Caki2 (cell line): Measurements from ENCODE around the gene OTX1. TPM values are rescaled to one million over a fixed set of nuclear protein-coding genes. Genes with fewer than 3 reads are reported as not detected.
"Not testable (repeated sequence)": the region's sequence is repeated elsewhere in the genome, so short reads cannot be mapped to it uniquely, and the experiment has no call there.

ENCODE experiments used
- DNase-seq: peaks from one replicate; pipeline ENCODE4 v3.0.0-alpha.2; 2015; ENCODE audit warnings: low read depth
- in situ Hi-C: cut with HindIII; loops from 2 replicates; pipeline ENCODE4 v1.10.0; 2016; ENCODE audit warnings: low sequenced_read_pairs, low pct_unique_long_range_greater_than_20kb, mixed read lengths
- total RNA-seq: library from RNA; depleted of rRNA; stranded (reverse); fragments of >200 nt; shearing (Covaris generic); gene quantifications from 2 replicates; pipeline ENCODE4 v1.2.3, GENCODE V29; 2014; ENCODE audit warnings: low replicate concordance; rRNA removed

OTX1 gene
- total RNA-seq: not detected in 2 replicates

DNA sequence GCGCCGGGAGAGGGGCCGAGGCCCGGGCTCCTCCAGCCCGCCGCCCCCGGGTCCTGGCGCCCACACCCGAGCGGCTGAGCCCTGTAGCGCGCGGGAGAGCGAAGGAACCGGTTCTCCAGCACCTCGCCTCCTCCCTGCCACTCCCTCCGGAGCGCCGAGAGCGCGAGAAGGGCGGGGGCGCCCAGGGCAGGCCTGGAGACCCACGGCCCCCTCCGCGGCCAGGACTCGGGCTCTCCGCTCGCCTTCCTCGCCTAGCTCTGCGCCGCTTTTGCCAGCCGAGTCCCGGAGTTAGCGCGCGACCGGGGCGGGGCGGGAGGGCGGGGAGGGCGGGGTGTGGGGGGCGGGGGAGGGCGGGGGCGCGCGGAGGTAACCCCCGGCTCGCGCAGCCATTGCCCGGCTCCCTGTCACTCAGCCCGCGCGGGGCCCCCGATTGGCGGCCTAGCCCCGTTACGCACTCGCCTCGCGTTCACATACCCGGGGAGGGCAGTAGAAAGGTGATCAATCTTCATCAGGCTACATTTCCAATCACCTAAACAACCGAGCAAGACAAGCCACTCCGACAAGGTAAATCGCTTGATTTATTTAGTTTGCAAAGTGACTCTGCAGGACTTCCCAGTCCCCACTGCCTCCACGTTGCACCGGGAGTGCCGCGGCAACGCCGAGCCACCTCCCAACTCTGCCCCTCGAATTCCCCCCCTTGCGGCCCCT is at the start of gene OTX1:
Gene OTX1 (plus strand): TSS at position 497 of the 708 bp plus-strand sequence. CDS start 2,161 bp downstream, outside the sequence.
- DNase-seq: peak; percentile 78
- in situ Hi-C loops: no loop called here

DNA sequence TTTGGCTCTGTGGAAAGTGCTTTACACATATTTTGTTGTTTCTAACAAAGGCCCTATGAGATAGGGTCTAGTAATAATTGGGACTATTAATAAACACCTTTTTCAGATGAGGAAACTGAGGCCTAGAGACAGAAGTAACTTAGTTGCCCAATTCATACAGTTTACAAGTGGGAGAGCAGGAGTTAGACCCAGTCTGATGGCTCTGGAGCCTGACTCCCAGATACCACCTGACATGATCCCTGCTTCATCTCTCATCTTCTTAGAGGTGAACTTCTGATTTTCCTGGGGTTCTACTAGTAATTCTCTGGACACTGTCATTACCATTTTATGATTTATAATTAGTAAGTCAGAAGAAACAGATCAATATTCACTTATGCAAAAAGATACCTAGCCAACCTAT is 49.1 kb upstream of the OTX1 start:
- in situ Hi-C loops: no loop called here

GRCh38 chr2:63003351-63003750 is 47.3 kb upstream of the OTX1 start:
- DNase-seq: no peak
- in situ Hi-C loops: no loop called here

More for the DNA sequence above, 49.1 kb upstream of the OTX1 start:
- DNase-seq: no peak

- DNase-seq: no peak
- in situ Hi-C loops: no loop called here
Measured at GRCh38 chr2:63007813-63008458, 42.7 kb upstream of the OTX1 start.

GRCh38 chr2:63008838-63009237 is 41.8 kb upstream of the OTX1 start:
- in situ Hi-C loops: no loop called here
- no peak for DNase-seq

- in situ Hi-C loops: no loop called here
Measured at GRCh38 chr2:63009490-63009889, 41.1 kb upstream of the OTX1 start.

GRCh38 chr2:63012541-63012940 is 38.1 kb upstream of the OTX1 start:
- no peak for DNase-seq
- in situ Hi-C loops: no loop called here

More at GRCh38 chr2:63009490-63009889, 41.1 kb upstream of the OTX1 start:
- no peak for DNase-seq

- in situ Hi-C loops: no loop called here
- DNase-seq: no peak
Measured at GRCh38 chr2:63013438-63013837, 37.2 kb upstream of the OTX1 start.

DNA sequence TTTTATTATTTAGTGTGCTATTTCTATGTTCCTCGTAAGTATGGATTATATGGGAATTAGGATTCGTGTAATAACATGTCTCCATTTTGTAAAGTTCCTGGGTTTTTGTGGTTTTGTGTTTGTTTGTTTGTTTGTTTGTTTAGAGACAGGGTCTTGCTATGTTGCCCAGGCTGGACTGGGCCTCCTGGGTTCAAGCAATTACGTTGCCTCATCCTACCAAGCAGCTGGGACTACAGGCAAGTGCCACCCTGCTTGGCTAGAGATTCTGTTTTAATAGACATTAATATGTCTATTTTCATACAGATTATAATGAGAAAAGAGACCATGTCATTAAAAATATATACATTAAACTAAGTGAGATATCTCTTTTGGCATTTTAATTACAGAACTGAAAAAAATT is 35.2 kb upstream of the OTX1 start:
- in situ Hi-C loops: no loop called here
- DNase-seq: no peak

GRCh38 chr2:63018439-63018838 is 32.2 kb upstream of the OTX1 start:
- no peak for DNase-seq
- in situ Hi-C loops: no loop called here

DNA sequence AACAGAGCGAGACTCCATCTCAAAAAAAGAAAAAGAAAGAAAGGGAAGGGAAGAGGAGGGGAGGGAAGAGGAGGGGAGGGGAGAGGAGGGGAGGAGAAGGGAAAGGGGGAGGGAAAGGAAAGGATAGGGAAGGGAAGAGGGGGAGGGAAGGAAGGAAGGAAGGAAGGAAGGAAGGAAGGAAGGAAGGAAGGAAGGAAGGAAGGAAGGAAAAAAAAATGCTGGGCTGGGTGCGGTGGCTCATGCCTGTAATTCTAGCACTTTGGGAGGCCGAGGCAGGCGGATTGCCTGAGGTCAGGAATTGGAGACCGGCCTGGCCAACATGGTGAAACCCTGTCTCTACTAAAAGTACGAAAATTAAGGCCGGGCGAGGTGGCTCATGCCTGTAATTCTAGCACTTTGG is 30.9 kb upstream of the OTX1 start:
- in situ Hi-C loops, DNase-seq: not testable (repeated sequence)

GRCh38 chr2:63023444-63023843 is 27.2 kb upstream of the OTX1 start:
- in situ Hi-C loops: no loop called here
- peak; percentile 25 for DNase-seq

DNA sequence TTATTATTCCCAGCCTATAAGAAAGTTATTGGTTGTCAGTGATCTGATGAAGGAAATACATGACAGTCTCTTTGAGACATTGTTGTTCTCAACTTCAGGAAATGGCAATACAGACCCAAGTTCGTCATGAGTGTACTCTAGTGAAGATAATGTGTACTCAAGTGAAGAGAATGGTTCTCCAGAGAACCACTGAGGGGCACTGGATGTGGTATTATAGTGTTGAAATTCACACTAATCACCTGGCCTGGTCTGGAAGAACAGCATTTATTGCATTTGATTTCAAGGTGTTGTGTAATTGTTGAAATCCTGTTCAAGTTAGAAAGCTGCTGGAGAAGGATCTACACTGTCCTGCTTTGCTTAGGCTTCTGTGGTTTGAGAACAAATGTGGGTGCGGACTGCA is 23.4 kb upstream of the OTX1 start:
- in situ Hi-C loops: no loop called here
- no peak for DNase-seq

DNA sequence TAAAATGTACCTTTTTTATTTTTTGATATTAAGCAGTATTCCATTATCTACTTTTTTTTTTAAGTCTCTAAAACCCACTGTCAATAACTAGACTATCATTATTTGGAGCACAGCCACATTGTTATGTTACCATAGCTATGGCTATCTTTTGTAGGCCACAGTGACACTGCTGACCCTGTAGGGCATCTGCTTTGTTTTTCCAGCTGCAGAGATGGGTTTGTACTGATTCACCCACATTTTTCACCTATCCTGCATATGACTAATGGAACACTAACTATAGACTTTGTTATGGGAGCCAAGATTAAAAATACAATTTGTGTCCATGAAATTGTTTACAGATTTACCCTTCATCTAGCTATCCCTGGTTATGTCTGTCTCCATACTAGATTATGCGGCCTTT is 21.6 kb upstream of the OTX1 start:
- in situ Hi-C loops: no loop called here

GRCh38 chr2:63034526-63034925 is 16.1 kb upstream of the OTX1 start:
- in situ Hi-C loops: no loop called here
- no peak for DNase-seq

More for the DNA sequence above, 21.6 kb upstream of the OTX1 start:
- no peak for DNase-seq

GRCh38 chr2:63035169-63035568 is 15.5 kb upstream of the OTX1 start:
- in situ Hi-C loops: no loop called here
- DNase-seq: no peak

DNA sequence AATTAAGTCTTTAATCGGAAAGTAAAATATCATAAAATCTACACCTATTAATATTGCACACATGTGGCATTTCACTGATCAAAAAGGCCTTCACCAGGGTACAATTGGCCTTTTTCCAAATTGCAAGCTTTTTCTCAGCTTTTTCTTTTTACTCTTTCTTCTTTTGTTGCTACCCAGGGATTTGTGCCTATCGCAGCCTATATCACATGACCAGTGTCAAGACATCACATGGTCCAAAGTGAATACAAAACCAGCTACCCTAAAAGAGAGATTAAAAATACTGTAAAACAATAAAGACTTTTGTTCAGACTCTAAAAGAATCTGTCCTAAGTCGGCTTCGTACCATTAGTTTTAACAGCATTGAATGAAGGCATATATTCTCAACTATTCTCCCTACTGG is 15.0 kb upstream of the OTX1 start:
- in situ Hi-C loops: no loop called here

DNA sequence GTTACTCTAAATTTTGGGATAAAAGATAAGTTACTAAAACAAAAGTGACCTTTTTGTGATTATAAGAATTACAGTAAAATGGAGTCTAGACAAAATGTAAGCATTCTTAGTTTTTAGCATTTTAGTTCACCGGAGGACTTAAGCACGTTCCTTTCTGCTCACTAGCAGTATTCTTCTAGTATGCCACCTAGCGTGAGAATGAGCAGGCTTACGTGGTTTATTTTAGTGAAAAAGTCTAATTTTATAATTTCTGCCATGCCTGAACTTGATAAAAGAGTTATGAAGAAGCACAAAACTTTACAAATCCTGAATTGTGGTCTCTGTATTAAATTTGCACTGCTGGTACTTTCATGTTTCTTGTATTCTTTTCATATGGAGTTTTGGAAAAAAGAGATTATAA is 12.6 kb upstream of the OTX1 start:
- in situ Hi-C loops: no loop called here
- DNase-seq: no peak

More for the DNA sequence above, 15.0 kb upstream of the OTX1 start:
- DNase-seq: no peak

GRCh38 chr2:63040586-63040985 is 10.0 kb upstream of the OTX1 start:
- no peak for DNase-seq
- in situ Hi-C loops: no loop called here

DNA sequence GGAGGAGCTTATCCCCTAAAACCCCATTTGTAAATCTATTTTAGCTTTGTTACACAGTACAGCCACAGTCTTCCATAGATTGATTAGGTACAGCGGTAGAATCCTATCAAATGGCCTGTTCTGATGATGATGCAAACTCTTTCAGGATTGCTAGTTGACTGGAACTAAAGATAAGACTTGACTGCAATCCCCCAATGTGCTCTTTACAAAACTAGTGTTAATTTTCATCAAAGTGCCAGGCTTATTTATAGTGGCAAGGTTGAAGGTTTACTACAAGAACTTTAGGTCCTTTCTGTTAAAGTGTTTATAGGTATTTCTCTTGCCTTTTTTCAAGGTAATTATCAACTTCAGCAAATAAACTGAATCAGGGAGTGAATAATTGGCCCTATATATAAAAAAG is 9.0 kb upstream of the OTX1 start:
- DNase-seq: no peak
- in situ Hi-C loops: no loop called here
